ENCODE results near the gene GRHL3. TPM values are rescaled to one million over a fixed set of nuclear protein-coding genes. Genes with fewer than 3 reads are reported as not detected.

Gene GRHL3
- polyA plus RNA-seq, 3 donors = 0.03 TPM; not detected in 2

- 96% methylated on average over 7 of the region's 8 CpGs for WGBS (ENCODE audit: insufficient coverage)
- H4K20me1 ChIP-seq (ENCODE audit: insufficient read depth, low read length) = no peaks in the 10 kb centered on the region
- intact Hi-C loops (cut with micrococcal nuclease) = no loop called here
Observed at GRCh38 chr1:24339996-24340395, 20.8 kb downstream of the GRHL3 start.

GRCh38 chr1:24340770-24341169 is 21.6 kb downstream of the GRHL3 start:
- DNase-seq = no peak
- H3K4me3 ChIP-seq (replicated peaks in 1 of 3; ENCODE audit: low read depth in 2 of 3, low read length in 3 of 3) = no peak overlapping the region
- H3K4me1 ChIP-seq (ENCODE audit: control insufficient read depth in 1 of 2, insufficient read depth in 2 of 2, low read length in 2 of 2) = no peaks in the 10 kb centered on the region
- H3K9me3 ChIP-seq (replicated peaks in 1 of 2; ENCODE audit: control insufficient read depth in 1 of 2, insufficient read depth in 1 of 2, low read length in 2 of 2) = no peaks in the 10 kb centered on the region
- no peaks in the 10 kb centered on the region for H3K27me3 ChIP-seq (ENCODE audit: control insufficient read depth in 2 of 2, insufficient read depth in 2 of 2, low read length in 2 of 2)
- intact Hi-C loops (cut with micrococcal nuclease) = no loop called here
- H3K9ac ChIP-seq (ENCODE audit: insufficient read depth, low read length, poor library complexity, severe bottlenecking) = no peak overlapping the region
- Mint-ChIP-seq H3K27me3 (ENCODE audit: low read depth in 3 of 3) (peaks cover 1 to 8% (median 2%) of the 10 kb centered on the region in 3 donors), H3K4me1 (no peaks in the 10 kb centered on the region), H3K36me3 (no peaks in the 10 kb centered on the region), H3K9me3 (peaks cover 0 to 1% (median 0%) of the 10 kb centered on the region in 7 donors), H3K4me3 (no peak overlapping the region), H3K27ac (no peak overlapping the region)
- TF ChIP-seq CTCF (IDR thresholded peaks at IDR 0.05) = no peak
- H3K79me2 ChIP-seq (ENCODE audit: insufficient read depth, low read length) = no peaks in the 10 kb centered on the region
- H3K27ac ChIP-seq (ENCODE audit: low read depth in 1 of 2, low read length in 2 of 2) = no peak overlapping the region
- no peak overlapping the region for H3K4me2 ChIP-seq (replicated peaks; ENCODE audit: extremely low read depth, low read length, poor library complexity, severe bottlenecking)
- H3K36me3 ChIP-seq (replicated peaks in 1 of 2; ENCODE audit: control insufficient read depth in 1 of 2, insufficient read depth in 2 of 2, low read length in 2 of 2) = no peaks in the 10 kb centered on the region
- H4K20me1 ChIP-seq (ENCODE audit: insufficient read depth, low read length) = no peaks in the 10 kb centered on the region
- no peak overlapping the region for H2AFZ ChIP-seq (ENCODE audit: insufficient read depth, low read depth, low read length, poor library complexity, severe bottlenecking)
- WGBS (ENCODE audit: insufficient coverage) = 67% methylated on average over 6 of the region's 8 CpGs

More at GRCh38 chr1:24339996-24340395, 20.8 kb downstream of the GRHL3 start:
- no peaks in the 10 kb centered on the region for H3K79me2 ChIP-seq (ENCODE audit: insufficient read depth, low read length)
- H3K27me3 ChIP-seq (ENCODE audit: control insufficient read depth in 2 of 2, insufficient read depth in 2 of 2, low read length in 2 of 2) = no peaks in the 10 kb centered on the region
- Mint-ChIP-seq H3K4me1 (no peaks in the 10 kb centered on the region), H3K36me3 (no peaks in the 10 kb centered on the region), H3K27ac (no peak overlapping the region), H3K9me3 (no peaks in the 10 kb centered on the region), H3K27me3 (ENCODE audit: low read depth in 3 of 3) (peaks cover 1 to 4% (median 2%) of the 10 kb centered on the region in 3 donors), H3K4me3 (no peak overlapping the region)
- H3K36me3 ChIP-seq (replicated peaks in 1 of 2; ENCODE audit: control insufficient read depth in 1 of 2, insufficient read depth in 2 of 2, low read length in 2 of 2) = no peaks in the 10 kb centered on the region
- no peak overlapping the region for H3K4me2 ChIP-seq (replicated peaks; ENCODE audit: extremely low read depth, low read length, poor library complexity, severe bottlenecking)
- H3K9me3 ChIP-seq (replicated peaks in 1 of 2; ENCODE audit: control insufficient read depth in 1 of 2, insufficient read depth in 1 of 2, low read length in 2 of 2) = no peaks in the 10 kb centered on the region
- H2AFZ ChIP-seq (ENCODE audit: insufficient read depth, low read depth, low read length, poor library complexity, severe bottlenecking) = no peak overlapping the region
- no peak overlapping the region for H3K9ac ChIP-seq (ENCODE audit: insufficient read depth, low read length, poor library complexity, severe bottlenecking)
- no peak overlapping the region for H3K27ac ChIP-seq (ENCODE audit: low read depth in 1 of 2, low read length in 2 of 2)
- DNase-seq = no peak
- TF ChIP-seq CTCF (IDR thresholded peaks at IDR 0.05) = no peak
- H3K4me3 ChIP-seq (replicated peaks in 1 of 3; ENCODE audit: low read depth in 2 of 3, low read length in 3 of 3) = no peak overlapping the region
- no peaks in the 10 kb centered on the region for H3K4me1 ChIP-seq (ENCODE audit: control insufficient read depth in 1 of 2, insufficient read depth in 2 of 2, low read length in 2 of 2)
